ENCODE measurements around the gene MTR.

MTR gene

DNA sequence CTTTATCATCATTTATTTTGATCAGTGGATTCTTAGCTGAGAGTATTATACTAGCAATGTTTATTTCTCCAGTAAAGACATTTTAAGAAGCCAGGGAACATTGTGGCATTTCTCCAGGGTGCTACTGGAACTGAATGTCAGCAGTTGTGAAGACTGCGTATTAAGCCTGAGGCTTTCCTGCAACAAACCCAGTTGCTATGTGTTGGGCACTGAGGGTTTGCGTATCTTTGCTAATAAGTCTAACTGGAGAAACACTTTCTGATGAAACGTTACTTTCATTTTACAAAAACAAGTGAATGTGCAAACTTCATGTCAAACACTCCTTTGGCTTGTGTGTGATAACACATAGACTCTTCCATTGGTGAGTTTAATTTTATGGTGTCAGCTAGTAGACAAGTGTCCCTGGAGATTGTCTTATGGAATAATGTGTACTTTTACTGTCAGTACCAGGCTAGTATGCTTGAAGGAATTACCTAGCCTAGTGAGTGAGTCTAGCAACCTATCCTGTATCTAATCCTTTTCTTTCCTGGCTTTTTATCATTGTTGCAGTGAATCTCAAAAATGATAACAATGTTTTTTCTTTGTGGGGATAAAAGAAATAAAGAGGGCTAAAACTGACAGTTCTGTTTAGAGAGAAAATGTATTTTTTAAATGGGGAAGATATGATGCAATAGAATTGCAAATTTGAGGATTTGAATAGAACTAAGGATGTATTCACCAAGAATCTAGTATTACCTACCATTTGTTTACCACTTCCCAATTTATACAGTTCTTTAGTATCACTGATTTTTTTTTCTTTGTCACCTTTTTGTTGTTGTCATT lies 70.1 kb downstream of the MTR start:
- DNase-seq, result no peak

DNA sequence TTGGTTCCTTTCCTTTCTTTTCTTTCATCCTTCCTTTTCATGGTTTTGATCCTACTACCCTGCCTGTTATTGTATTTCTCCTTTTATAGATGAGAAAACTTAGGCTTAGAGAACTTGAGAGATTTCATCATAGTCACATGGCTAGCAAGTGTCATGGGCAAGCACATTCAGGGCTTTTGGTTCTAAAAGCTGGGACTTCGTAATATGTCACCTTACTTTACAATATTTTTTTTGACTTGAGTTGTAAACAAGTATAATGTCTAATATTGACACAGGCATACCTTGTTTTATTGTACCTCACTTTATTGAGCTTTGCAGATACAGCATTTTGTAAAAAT lies 70.7 kb downstream of the MTR start:
- DNase-seq, result no peak

DNA sequence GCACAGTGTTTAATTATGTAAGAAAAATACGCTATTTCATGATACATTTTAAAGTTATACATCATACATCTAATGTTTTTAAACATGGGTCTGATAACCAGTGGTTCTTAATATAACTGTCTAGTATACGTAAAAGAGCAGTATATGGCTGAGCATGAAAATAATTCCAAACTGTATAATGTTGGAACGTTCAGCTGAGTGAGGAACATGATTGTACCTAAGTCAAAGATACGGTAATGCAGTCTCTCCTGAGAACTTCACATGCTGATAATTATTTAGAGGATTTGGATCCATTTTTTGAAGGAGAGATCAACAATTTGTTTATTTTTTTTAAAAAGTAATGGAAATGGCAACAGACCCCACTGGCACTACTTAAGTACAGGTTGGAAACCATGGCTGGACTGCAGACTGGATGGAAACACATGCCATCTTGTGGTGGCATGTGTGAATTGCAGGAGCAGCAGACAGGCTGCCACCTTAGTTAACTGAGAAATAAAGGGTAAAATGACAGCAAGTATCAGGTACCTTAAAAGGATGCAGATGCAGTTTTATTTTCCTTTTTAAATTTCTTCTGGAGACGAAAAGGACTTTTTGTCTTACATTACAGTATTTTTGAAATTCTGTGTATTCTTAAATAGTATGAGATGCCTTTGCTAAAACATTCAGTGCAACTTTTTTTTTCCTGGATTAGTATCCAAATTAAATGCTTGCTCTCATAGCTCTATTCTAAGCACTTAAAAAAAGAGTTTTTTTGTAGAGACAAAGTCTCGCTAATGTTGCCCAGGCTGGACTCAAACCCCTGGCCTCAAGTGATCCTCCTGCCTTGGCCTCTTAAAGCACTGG lies 73.8 kb downstream of the MTR start:
- DNase-seq, result no peak

DNA sequence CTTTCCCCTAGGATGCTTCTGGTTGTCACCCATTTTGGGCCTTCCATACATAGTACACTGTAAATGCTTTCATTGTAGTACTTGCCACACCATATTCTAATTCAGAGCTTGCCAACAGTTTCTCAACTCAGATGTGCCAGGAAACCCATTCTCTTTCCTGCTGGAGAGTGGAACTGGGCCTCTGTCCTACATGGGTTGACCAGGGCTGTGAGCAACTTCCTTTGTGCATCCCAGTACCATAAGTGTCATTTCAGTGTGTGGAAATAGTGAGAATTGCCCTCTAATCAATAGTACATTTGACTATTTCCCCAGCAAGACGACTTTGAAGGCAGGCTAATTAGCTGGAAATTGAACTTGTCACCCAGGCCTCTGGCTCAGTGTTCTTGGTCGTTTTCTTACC lies 74.8 kb downstream of the MTR start:
- no peak for DNase-seq

DNA sequence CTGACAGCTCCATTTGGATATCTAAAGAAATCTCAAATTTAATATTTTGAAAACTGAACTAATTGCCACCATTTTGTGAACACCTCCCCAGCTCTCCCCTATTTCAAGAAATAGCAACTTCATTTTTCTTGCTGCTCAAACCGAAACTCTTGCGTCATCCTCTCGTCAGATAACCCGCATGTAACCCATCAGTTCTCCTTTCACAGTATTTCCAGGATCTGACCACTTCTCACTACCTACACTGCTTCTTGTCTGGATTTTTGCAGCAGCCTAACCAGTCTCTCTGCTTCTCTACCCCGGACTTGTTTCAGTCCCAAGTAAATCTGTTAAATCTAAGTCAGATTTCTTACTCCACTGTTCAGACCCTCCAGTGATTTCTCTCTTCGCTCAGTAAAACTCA lies 75.6 kb downstream of the MTR start:
- no peak for DNase-seq

DNA sequence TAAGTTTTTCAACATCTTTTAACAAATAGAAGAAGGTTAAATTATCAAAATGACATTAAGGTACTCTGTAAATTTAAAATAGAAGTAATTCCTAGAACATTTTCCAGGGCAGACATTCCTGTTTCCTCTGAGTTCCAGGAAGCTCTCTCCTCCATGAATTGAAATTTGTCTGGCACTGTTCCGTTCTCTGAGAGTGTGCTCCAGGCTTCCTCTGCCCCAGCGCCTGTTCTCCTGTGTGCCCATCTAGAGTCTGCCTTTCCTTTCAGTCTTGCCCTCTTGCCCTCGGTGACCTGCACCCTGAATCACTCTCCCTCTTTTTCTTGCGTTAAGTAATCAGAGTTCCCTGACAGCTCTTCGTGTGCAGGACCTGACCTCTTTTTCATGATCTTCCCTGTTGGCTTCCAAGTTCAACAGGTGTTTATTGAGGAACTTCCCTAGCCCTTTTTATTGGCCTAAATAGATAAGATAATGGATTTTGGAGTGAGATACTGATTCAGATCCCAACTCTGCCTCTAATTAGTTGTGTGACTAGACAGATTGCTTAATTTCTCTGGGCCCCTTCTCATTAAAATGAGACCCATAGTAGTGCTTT lies 77.1 kb downstream of the MTR start:
- no peak for DNase-seq

DNA sequence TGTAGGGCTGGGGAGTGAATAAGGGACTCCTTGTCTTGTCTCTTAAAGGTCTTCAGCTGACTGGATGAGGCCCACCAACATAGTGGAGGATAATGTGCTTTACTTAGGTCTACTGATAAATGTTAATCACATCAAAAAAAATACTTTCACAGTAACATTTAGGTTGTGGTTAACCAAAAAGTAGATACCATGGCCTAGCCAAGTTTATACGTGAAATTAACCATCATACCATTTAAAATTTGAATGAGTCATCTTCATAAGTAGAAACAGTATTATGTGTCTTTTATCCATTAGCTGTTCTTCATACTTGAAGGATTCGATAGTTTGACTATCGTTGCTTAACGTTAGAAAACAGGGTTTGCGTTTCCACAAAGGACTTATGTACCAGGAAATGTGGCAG lies 80.9 kb downstream of the MTR start:
- no peak for DNase-seq

DNA sequence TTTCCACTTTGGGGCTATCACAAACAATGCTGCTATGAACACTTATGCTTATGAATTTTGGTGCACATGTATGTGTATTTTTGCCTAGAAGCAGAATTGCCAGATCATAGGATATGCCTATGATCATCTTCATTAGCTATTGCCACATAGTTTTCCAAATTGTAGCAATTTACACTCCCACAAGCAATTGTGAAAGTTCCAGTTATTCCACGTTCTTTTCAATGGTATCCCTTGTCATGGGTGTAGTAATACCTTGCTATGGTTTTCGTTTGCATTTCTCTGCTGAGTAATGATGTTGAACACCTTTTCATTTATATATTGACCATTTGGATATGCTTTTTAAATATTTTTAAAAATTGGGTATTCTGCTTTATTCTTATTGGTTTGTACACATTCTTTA lies 82.6 kb downstream of the MTR start:
- DNase-seq, result no peak

DNA sequence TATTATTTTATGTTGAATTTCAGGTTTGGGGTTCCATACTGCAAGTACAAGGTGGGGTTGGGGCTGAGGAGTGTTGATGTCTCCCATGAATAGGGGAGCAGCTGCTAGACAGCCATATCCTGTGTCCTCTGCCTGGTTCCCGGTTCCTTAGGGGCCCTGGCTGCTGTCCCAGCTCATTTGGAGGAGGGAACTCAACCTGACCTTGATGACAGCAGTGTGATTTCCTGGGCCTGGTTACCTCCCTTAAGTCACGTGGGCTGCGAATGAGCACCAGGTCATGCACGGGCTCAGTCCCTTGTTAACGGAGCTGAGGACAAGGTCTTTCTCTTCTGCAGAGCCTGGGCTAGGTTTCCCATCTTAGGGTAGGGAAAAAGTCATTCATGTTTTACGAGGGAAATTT lies 85.1 kb downstream of the MTR start:
- DNase-seq, result no peak

DNA sequence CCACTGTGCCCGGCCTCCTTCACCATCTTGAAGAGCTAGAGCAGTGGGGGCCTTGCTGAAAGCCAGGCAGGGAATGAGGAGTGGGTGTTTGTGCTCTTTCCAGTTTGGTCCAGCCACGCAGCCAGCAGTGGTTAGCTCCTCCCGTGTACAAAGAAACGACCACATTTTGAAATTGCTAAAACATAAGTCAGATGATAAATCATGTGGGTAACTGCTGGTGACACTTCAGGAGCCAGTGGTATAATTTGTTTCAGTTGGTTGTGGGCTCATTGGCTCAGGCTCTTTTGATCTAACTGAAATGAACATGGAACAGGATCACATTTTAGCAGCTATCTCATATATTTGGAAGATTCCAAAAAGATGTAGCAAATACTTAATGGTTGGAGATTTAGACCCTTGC lies 87.6 kb downstream of the MTR start:
- no peak for DNase-seq

DNA sequence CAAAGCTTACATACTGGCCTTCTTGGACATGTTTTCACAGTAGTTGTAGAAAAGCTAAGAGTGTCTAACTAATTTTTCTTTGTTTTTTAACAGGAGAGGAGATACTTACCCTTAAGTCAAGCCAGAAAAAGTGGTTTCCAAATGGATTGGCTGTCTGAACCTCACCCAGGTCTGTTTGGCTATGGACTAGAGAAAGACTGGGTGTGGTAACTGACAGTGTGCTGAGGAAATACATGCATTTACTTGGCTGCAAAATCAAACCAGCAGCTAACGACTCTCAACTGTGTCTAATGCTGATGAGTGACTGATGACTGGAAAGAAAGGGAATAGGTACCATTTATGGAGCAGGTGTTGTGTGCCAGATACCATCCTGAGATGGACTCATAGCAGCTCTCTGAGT lies 91.1 kb downstream of the MTR start:
- no peak for DNase-seq

DNA sequence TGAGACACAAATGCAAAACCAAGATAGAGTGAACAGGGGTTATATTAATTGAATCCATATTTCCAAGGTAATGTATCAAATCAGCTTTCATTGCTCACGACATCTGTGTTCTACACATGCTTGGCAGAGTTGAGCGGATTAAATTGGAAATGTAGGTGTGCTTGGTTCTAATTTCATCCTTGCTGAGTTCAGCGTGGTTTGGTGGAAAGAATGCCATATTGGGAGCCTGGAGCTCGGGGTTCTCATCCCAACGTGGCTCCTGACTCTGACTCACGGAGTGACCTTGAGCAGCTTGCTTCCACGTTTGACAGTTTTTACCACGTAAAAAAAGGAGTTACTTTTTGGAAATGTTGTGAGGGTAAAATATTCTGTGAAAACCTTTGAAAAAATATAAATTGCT lies 92.0 kb downstream of the MTR start:
- DNase-seq, result no peak

DNA sequence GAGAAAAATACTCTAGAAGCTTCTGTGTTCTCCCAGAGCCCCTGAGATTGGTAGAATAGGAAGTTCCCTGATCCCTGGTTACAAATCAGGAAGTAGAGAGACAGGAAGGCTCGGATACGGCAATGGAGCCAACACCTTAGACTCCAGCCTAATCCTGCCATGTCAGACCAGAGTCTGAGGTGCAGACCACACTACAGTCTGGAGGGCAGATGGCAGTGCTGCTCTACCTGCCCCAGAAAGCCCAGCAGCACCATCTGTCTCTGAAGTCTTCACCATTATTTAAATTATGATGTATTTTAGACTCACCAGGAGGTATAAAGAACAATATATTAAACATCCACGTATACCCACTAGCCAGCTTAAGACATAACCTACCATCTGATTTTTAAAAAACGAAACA lies 93.0 kb downstream of the MTR start:
- DNase-seq, result no peak

DNA sequence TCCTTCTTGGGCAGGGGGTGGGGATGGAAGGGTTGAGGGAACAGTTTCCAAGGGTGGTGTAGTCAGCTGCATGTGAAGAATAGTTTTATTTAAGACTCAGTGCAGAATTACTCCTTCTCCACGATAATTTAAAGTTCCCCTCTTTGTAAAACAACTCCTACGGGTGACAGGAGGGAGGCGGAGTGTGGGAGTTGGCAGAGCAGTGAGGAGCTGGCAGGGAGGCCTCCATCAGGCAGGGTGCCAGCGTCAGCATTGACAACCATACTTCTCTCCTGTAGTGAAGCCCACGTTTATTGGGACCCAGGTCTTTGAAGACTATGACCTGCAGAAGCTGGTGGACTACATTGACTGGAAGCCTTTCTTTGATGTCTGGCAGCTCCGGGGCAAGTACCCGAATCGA lies 93.8 kb downstream of the MTR start:
- DNase-seq, result no peak

DNA sequence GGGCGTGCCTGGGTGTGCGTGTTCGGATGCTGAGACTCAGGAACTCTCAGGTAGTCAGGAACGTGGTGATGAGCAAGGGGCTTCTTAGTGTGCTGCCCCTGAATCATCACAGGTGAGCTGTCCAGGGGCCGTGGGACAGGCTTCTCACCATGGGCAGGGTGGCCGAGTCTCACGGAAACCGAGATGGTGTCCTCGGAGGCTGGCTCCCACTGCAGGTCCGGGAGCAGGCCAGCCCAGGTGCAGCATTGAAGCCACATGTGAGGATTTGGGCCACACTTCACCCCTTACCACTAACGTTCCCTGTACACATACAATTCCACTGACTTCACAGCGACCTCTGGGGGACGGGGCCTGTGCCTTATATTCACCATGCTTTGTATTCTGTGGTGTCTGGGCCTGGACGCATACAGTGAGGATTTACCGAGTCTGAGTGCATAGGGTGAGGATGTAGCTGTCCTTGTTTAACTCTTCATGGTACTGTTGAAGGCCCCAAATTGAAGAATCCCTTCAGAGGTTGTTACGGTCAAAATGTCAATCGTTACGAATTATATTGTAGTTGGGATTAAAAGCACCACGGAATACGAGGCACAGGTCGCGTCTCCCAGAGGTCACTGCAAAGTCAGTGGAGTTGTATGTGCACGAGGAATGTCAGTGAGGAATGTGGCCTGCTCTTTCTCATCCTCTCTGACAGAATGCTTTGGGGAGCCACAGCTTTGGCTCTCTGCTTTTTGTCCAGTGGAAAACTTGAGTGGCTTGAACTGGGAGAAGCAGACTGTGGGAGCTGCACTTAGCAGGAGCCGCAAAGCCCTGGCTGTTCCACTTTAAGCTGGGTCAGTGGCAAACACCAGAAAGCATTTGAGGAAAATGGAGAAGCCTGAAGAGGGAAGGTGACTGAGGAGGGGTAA lies 95.3 kb downstream of the MTR start:
- DNase-seq, result no peak

DNA sequence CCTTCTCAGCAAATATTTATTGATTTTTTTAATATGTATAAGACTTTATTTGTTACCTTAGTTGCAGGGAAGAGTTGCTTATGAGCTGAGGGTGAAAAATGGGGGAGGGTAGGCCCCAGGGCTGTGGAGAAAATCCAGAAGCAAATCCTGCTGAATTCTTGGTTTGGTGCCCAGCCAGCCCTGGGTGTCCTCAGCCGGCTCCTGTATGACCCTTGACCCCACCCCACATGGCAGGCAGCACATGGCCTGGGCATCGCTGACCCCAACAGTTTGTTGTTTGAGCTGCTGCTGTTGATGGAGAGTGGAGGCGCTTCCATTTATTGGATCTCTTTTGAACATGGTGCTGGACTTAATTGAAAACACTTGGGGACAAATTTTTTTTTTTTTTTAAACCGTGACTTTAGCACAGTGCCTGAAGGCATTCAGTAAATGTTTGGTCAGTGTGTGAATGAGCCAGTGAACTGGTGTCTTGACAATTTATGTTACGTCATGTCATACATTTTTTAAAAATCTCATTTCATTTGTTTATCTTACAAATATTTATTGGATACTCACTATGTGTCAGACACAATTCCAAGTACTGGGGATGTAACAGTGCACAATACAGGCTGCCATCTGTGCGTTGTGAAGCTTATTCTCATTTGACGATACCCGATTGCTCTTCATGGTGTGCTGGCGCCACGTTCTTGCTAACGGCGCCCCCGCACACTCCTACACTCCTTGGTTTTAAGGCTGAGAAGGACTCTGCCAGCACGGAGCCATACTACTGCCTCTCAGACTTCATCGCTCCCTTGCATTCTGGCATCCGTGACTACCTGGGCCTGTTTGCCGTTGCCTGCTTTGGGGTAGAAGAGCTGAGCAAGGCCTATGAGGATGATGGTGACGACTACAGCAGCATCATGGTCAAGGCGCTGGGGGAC lies 98.8 kb downstream of the MTR start:
- DNase-seq, result no peak

DNA sequence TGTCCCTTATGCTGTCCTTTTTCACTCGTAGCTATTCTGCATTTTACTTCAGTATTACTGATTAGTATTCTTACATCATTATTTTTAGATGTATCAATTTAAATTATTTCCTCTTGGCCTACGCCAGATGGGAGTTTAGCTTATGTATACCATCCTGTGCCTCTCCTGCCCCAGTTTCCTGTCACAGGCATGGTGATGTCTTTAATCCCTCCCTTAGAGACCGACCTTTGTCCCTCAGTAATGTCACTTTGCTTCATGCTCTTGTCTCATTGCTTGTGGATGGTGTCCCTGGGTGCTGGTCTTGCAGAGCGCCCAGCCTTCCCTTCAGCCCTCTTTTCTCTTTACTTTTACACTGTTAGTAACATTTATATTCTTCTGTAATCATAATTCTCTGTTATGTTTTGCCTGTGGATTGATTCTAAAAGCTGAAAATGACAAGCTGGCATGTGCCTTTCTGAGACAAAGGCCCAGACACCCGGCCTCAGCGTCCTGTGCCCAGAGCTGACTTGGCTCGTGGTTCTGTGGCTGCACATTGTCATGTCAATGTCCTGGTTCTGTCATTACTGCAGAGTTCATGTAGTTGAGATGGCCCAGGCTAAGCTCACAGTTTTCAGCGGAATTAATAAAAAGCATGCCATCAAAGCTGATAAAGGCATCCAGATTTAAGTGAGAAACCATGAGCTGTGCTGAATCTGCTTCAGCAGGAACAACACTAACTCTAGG lies 100.7 kb downstream of the MTR start:
- DNase-seq, result no peak

DNA sequence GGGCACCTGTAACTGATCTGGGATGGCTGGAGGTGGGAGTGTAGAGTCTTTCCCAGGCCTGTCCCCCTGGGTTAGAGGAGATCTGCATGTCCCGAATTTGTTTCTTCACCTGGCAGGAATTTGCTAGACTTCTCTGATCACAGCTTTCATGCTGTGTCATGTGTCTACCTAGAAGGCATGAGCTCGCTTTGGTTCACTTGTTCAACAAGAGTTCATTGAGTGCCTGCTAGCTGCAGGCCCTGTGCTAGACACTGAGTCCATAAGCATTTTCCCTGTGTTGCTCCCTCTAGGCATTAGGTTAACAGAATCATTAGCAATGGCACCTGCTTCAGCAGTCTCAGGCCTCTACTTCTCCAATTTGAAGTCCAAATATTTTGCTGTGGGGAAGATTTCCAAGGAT lies 101.6 kb downstream of the MTR start:
- no peak for DNase-seq

DNA sequence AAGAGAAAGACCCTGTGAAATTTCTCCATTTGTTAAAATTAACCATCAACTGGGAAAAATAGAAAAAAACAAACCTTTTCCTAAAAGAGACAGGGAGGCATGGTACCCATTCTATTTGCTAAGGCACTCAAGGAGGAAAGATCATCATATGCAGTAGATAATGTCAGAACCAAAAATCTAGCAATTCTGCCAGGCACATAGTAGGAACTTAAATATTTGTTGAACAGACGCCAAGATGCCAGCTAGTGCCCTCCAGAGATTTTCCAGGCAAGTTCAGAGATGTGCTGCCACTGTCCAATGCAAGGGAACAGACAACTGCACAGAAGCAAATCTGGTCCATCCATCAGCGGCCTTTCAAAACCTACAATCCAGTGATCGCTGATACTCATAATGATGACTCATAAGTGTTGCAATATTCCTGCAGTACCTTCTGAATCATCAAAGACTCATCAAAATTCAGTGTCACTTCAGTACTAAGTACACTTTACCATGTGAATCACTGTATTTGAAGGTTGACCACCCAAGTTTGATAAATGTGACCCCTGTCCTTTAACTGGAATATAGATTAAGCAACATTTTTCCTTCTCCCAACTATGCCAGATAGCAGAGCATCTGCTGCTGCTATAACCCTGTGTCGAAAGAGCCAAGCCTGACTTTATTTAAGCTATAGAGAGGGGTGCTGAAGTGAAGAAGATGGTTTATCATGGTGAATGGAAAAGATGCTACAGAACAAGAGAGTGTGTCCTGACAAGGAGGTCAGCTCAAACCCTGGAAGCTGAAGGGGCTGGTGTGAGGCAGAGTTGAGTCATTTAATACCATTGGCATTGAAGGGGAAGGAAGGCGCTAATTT lies 110.0 kb downstream of the MTR start:
- no peak for DNase-seq

DNA sequence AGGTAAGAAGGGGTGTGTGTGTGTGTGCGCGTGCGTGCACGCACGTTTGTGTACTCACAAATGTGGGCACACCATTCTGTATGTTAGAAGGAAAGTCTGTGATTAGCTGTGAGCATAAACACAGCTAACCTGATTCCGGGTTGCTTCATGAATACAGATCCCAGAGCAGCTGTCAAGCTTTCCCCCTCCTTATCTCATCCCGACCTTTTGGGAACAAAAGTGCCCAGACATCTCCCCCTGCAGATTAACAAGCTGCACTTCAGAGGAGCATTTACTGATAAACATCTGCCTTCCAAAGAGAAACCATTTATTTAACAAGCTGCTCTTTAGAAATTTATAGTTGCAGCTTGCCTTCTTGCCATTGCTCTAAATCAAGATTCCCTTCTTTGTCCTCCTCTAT lies 112.1 kb downstream of the MTR start:
- no peak for DNase-seq

Data from right kidney (tissue), 1 donor.